HL-60 (cell line): ENCODE data around the gene ASIP.
A peak's percentile ranks its signal among the peaks of the same experiment; 100 is the strongest.
"Not testable (repeated sequence)": the region's sequence is repeated elsewhere in the genome, so short reads cannot be mapped to it uniquely, and the experiment has no call there.

ENCODE experiments used
- DNase-seq, 2 experiments: peaks; one replicate each; pipeline ENCODE4 v3.0.0-alpha.2; 2010 to 2020; ENCODE audit warnings: low read depth in 1 of 2, low spot score in 1 of 2
- H3K27ac ChIP-seq: fragments of 250-450 bp; sonication (Bioruptor Pico); replicated peaks from 2 replicates; pipeline ENCODE4 v1.5.1; 2020; ENCODE audit warnings: mild to moderate bottlenecking, moderate library complexity
- H3K27me3 ChIP-seq: fragments of 250-450 bp; sonication (Bioruptor Pico); 2 replicates; pipeline ENCODE4 v1.5.1; 2021; ENCODE audit warnings: mild to moderate bottlenecking, moderate library complexity; ENCODE audit not compliant: insufficient read depth, poor library complexity, severe bottlenecking
- H3K4me3 ChIP-seq: replicated peaks from 2 replicates; pipeline ENCODE4 v1.5.1; 2011; ENCODE audit warnings: mild to moderate bottlenecking, control low read depth, low read length; ENCODE audit not compliant: insufficient read depth
- GABPA ChIP-seq: IDR thresholded peaks from 2 replicates; pipeline ENCODE4 v1.6.1; 2012; ENCODE audit warnings: low read depth
- POLR2AphosphoS5 ChIP-seq: IDR thresholded peaks from 2 replicates; pipeline ENCODE4 v1.6.1; 2012; ENCODE audit warnings: low read depth
- REST ChIP-seq: IDR thresholded peaks from 2 replicates; pipeline ENCODE4 v1.6.1; 2012; ENCODE audit warnings: low read depth; ENCODE audit not compliant: insufficient replicate concordance
- SPI1 ChIP-seq: IDR thresholded peaks from 2 replicates; pipeline ENCODE4 v1.6.1; 2012; ENCODE audit warnings: low read depth, mild to moderate bottlenecking, borderline replicate concordance
- TF ChIP-seq, protein P1 (sequence below): IDR thresholded peaks from one replicate; pipeline ENCODE4 v1.5.1; 2011; ENCODE audit warnings: low read length, control low read depth, inconsistent platforms; ENCODE audit not compliant: insufficient read depth

Gene ASIP

DNA sequence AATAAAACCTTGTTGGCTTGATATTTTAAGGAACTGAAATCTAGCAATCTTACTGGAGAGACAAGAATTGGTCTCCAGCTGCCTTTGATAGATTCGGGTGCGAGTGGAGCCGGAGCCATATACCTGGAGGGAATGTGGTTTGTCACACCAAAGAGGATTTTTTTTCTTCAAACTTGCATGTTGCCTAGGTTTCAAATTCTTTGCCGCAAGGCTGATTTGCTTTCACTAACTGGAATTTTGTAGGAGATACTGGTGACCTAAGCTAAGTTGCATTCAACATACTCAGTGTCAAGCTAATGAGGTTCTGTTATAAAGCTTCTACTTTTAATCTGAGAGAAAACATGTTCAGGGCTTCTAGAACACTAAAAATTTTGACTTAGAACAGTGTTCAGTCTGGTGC, 39.7 kb upstream of the ASIP start:
- Histone ChIP-seq H3K27me3 (no peaks in the 10 kb centered on the region), H3K27ac (no peak overlapping the region), H3K4me3 (no peak overlapping the region)
- TF ChIP-seq GABPA: no peak
- TF ChIP-seq POLR2AphosphoS5: no peak
- TF ChIP-seq REST: no peak
- TF ChIP-seq SPI1: no peak
- TF ChIP-seq, protein P1, sequence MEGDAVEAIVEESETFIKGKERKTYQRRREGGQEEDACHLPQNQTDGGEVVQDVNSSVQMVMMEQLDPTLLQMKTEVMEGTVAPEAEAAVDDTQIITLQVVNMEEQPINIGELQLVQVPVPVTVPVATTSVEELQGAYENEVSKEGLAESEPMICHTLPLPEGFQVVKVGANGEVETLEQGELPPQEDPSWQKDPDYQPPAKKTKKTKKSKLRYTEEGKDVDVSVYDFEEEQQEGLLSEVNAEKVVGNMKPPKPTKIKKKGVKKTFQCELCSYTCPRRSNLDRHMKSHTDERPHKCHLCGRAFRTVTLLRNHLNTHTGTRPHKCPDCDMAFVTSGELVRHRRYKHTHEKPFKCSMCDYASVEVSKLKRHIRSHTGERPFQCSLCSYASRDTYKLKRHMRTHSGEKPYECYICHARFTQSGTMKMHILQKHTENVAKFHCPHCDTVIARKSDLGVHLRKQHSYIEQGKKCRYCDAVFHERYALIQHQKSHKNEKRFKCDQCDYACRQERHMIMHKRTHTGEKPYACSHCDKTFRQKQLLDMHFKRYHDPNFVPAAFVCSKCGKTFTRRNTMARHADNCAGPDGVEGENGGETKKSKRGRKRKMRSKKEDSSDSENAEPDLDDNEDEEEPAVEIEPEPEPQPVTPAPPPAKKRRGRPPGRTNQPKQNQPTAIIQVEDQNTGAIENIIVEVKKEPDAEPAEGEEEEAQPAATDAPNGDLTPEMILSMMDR: no peak
- no peak for DNase-seq

GRCh38 chr20:34205172-34205880, 35.9 kb upstream of the ASIP start:
- peak overlapping the region; percentile 36 for H3K4me3 ChIP-seq
- H3K27ac ChIP-seq, H3K27me3 ChIP-seq: not testable (repeated sequence)
- DNase-seq: peak in 1 of 2 experiments; percentile 47

DNA sequence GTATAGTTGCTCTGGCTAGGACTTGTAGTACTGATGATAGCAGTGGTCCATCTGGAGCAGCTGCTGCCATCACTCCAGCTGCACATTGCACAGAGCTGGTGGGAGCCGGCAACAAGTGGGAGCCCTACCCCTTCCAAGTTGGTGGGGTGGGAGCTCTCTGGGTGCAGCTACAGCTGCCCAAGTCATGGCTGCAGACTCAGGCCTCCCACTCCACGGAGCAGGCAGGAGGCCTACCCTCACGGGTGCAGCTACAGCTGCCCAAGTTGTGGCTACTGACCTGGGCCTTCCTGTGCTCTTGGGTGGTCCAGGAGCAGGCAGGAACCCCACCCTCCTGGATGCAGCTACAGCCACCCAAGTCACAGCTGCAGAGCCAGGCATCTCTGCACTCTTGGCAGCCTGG, 32.1 kb upstream of the ASIP start:
- DNase-seq: no peak
- H3K27ac ChIP-seq: no peak overlapping the region
- H3K27me3 ChIP-seq: no peaks in the 10 kb centered on the region
- H3K4me3 ChIP-seq: no peak overlapping the region
- no peak for TF ChIP-seq REST
- TF ChIP-seq, protein P1: no peak
- no peak for TF ChIP-seq SPI1

- TF ChIP-seq REST (no peak), GABPA (no peak), SPI1 (no peak), POLR2AphosphoS5 (no peak)
- TF ChIP-seq, protein P1: no peak
- Histone ChIP-seq H3K27me3 (no peaks in the 10 kb centered on the region), H3K27ac (no peak overlapping the region), H3K4me3 (no peak overlapping the region)
- no peak for DNase-seq
These were observed 31.0 kb upstream of the ASIP start for GRCh38 chr20:34210271-34210670.
